Body of pancreas (tissue), 4 donors: ENCODE measurements around the gene TSTD2.

Experiments used
- POLR2A ChIP-seq, 3 donors: fragments of 450-650 bp; IDR thresholded peaks; one replicate each; pipeline ENCODE4 v1.6.1; 2016; ENCODE audit warnings: antibody characterized with exemption in 3 of 3, mild to moderate bottlenecking in 2 of 3
- TF ChIP-seq, protein P1 (sequence below), 7 experiments: fragments of 450-650 bp in 4 of 7; fragments of 200-600 bp in 3 of 7; sonication (generic) in 3 of 7; IDR thresholded peaks; one replicate each; pipeline ENCODE4 v1.5.1; 2016 to 2019; ENCODE audit warnings: antibody characterized with exemption in 7 of 7

DNA sequence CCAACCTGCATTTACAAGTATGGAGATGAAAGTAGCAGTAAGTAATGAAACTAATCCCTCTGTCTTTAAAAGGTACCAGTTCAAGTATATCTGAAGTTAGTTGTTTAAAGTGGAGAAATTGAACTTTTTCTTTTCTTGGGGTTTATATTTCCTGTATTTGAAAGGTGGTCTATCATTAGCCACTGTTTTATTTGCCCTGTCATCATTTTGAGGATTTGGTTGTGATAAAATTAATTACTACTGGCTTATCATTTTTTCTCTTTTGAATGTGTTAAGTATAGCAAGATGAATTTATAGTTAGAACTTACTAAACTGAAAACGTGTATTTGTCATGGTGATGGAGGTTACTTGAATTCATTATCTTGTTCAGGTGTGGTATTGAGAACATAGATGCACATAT, 25.5 kb upstream of the TSTD2 start:
- TF ChIP-seq, protein P1, sequence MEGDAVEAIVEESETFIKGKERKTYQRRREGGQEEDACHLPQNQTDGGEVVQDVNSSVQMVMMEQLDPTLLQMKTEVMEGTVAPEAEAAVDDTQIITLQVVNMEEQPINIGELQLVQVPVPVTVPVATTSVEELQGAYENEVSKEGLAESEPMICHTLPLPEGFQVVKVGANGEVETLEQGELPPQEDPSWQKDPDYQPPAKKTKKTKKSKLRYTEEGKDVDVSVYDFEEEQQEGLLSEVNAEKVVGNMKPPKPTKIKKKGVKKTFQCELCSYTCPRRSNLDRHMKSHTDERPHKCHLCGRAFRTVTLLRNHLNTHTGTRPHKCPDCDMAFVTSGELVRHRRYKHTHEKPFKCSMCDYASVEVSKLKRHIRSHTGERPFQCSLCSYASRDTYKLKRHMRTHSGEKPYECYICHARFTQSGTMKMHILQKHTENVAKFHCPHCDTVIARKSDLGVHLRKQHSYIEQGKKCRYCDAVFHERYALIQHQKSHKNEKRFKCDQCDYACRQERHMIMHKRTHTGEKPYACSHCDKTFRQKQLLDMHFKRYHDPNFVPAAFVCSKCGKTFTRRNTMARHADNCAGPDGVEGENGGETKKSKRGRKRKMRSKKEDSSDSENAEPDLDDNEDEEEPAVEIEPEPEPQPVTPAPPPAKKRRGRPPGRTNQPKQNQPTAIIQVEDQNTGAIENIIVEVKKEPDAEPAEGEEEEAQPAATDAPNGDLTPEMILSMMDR (IDR thresholded peaks at IDR 0.05) = no peak
- TF ChIP-seq POLR2A (IDR thresholded peaks at IDR 0.05) = no peak
